Astrocyte of the cerebellum (primary cell): ENCODE data around the gene AGBL5.

ENCODE experiments used
- DNase-seq: peaks from one replicate; pipeline ENCODE4 v3.0.0-alpha.2; 2011; ENCODE audit warnings: low read depth
- H3K4me3 ChIP-seq: 2 replicates; pipeline ENCODE4 v1.5.1; 2011; ENCODE audit warnings: mild to moderate bottlenecking, low read depth, low read length, moderate library complexity
- CTCF ChIP-seq: IDR thresholded peaks from 2 replicates; pipeline ENCODE4 v1.5.1; 2012; ENCODE audit warnings: low read length, low read depth, moderate library complexity, mild to moderate bottlenecking; ENCODE audit errors: missing control alignments
- in situ Hi-C: cut with HindIII; loops from 2 replicates; pipeline ENCODE4 v1.10.0; 2017; ENCODE audit warnings: low sequenced_read_pairs

AGBL5 gene

GRCh38 chr2:27050281-27050995 is 1.0 kb upstream of the AGBL5 start:
- in situ Hi-C loops = no loop called here
- peak; percentile 41 for TF ChIP-seq CTCF
- H3K4me3 ChIP-seq = peak overlapping the region; percentile 92
- DNase-seq = peak; percentile 79

- DNase-seq = no peak
- no peak for TF ChIP-seq CTCF
- in situ Hi-C loops = no loop called here
- peak overlapping the region; percentile 92 for H3K4me3 ChIP-seq
These were observed 606 bp downstream of the AGBL5 start for GRCh38 chr2:27051902-27052645.

GRCh38 chr2:27053321-27053720 is 1.9 kb downstream of the AGBL5 start:
- TF ChIP-seq CTCF = no peak
- in situ Hi-C loops = no loop called here
- no peak overlapping the region for H3K4me3 ChIP-seq
- DNase-seq = no peak

GRCh38 chr2:27053776-27054175 is 2.3 kb downstream of the AGBL5 start:
- H3K4me3 ChIP-seq = no peak overlapping the region
- in situ Hi-C loops = no loop called here
- TF ChIP-seq CTCF = no peak
- DNase-seq = no peak

- H3K4me3 ChIP-seq = no peak overlapping the region
- in situ Hi-C loops = no loop called here
- no peak for TF ChIP-seq CTCF
- DNase-seq = no peak
These were observed 3.3 kb downstream of the AGBL5 start for GRCh38 chr2:27054721-27055120.

- DNase-seq = no peak
- no peak overlapping the region for H3K4me3 ChIP-seq
- no peak for TF ChIP-seq CTCF
- in situ Hi-C loops = no loop called here
These were observed 5.7 kb downstream of the AGBL5 start for GRCh38 chr2:27057184-27057583.
